ENCODE measurements around the gene CCDC6.

The CCDC6 gene

GRCh38 chr10:59905731-59906416, 482 bp downstream of the CCDC6 start:
- Histone ChIP-seq H3K27ac (ENCODE audit: low read depth, low read length, severe bottlenecking) (peak overlapping the region; percentile 60), H3K9me3 (ENCODE audit: control insufficient read depth, low read length) (no peaks in the 10 kb centered on the region), H3K4me1 (ENCODE audit: control insufficient read depth, insufficient read depth, low read length, poor library complexity, severe bottlenecking) (peaks cover 16% of the 10 kb centered on the region), H3K36me3 (ENCODE audit: control insufficient read depth, insufficient read depth, low read length) (peaks cover 8% of the 10 kb centered on the region), H3K4me3 (ENCODE audit: extremely low read depth, insufficient read depth, low read length, poor library complexity, severe bottlenecking) (peak overlapping the region; percentile 100)
- WGBS, 2 experiments (ENCODE audit: insufficient coverage in 2 of 2): 0 to 1% methylated on average over 29 to 55 of the region's 56 CpGs

GRCh38 chr10:59905066-59905730, 1.2 kb downstream of the CCDC6 start:
- peak overlapping the region; percentile 100 for H3K4me3 ChIP-seq (ENCODE audit: extremely low read depth, insufficient read depth, low read length, poor library complexity, severe bottlenecking)
- 0 to 1% methylated on average over 19 to 21 of the region's 23 CpGs for WGBS, 2 experiments (ENCODE audit: insufficient coverage in 2 of 2)
- H3K27ac ChIP-seq (ENCODE audit: low read depth, low read length, severe bottlenecking): peak overlapping the region; percentile 19
- peaks cover 14% of the 10 kb centered on the region for H3K36me3 ChIP-seq (ENCODE audit: control insufficient read depth, insufficient read depth, low read length)
- no peaks in the 10 kb centered on the region for H3K9me3 ChIP-seq (ENCODE audit: control insufficient read depth, low read length)
- peaks cover 16% of the 10 kb centered on the region for H3K4me1 ChIP-seq (ENCODE audit: control insufficient read depth, insufficient read depth, low read length, poor library complexity, severe bottlenecking)

- WGBS, 2 experiments (ENCODE audit: insufficient coverage in 2 of 2): 18 to 19% methylated on average over 6 to 7 of the region's 7 CpGs
- peaks cover 16% of the 10 kb centered on the region for H3K36me3 ChIP-seq (ENCODE audit: control insufficient read depth, insufficient read depth, low read length)
- H3K27ac ChIP-seq (ENCODE audit: low read depth, low read length, severe bottlenecking): no peak overlapping the region
- no peaks in the 10 kb centered on the region for H3K9me3 ChIP-seq (ENCODE audit: control insufficient read depth, low read length)
- peaks cover 16% of the 10 kb centered on the region for H3K4me1 ChIP-seq (ENCODE audit: control insufficient read depth, insufficient read depth, low read length, poor library complexity, severe bottlenecking)
- H3K4me3 ChIP-seq (ENCODE audit: extremely low read depth, insufficient read depth, low read length, poor library complexity, severe bottlenecking): peak overlapping the region; percentile 100
Observed at GRCh38 chr10:59904426-59905065, 1.8 kb downstream of the CCDC6 start.

- Histone ChIP-seq H3K36me3 (ENCODE audit: control insufficient read depth, insufficient read depth, low read length) (peaks cover 16% of the 10 kb centered on the region), H3K27ac (ENCODE audit: low read depth, low read length, severe bottlenecking) (no peak overlapping the region), H3K4me1 (ENCODE audit: control insufficient read depth, insufficient read depth, low read length, poor library complexity, severe bottlenecking) (peaks cover 15% of the 10 kb centered on the region), H3K4me3 (ENCODE audit: extremely low read depth, insufficient read depth, low read length, poor library complexity, severe bottlenecking) (no peak overlapping the region), H3K9me3 (ENCODE audit: control insufficient read depth, low read length) (no peaks in the 10 kb centered on the region)
- 79 to 100% methylated on average over 1 to 3 of the region's 6 CpGs for WGBS, 2 experiments (ENCODE audit: insufficient coverage in 2 of 2)
Observed at GRCh38 chr10:59903871-59904270, 2.5 kb downstream of the CCDC6 start.

GRCh38 chr10:59902016-59902415, 4.3 kb downstream of the CCDC6 start:
- peaks cover 9% of the 10 kb centered on the region for H3K4me1 ChIP-seq (ENCODE audit: control insufficient read depth, insufficient read depth, low read length, poor library complexity, severe bottlenecking)
- H3K9me3 ChIP-seq (ENCODE audit: control insufficient read depth, low read length): no peaks in the 10 kb centered on the region
- 86 to 96% methylated on average over 2 to 4 of the region's 4 CpGs for WGBS, 2 experiments (ENCODE audit: insufficient coverage in 2 of 2)
- H3K27ac ChIP-seq (ENCODE audit: low read depth, low read length, severe bottlenecking): no peak overlapping the region
- no peak overlapping the region for H3K4me3 ChIP-seq (ENCODE audit: extremely low read depth, insufficient read depth, low read length, poor library complexity, severe bottlenecking)
- peaks cover 19% of the 10 kb centered on the region for H3K36me3 ChIP-seq (ENCODE audit: control insufficient read depth, insufficient read depth, low read length)

GRCh38 chr10:59901470-59901869, 4.9 kb downstream of the CCDC6 start:
- 86 to 100% methylated on average over 1 of the region's 1 CpG for WGBS, 2 experiments (ENCODE audit: insufficient coverage in 2 of 2)
- no peaks in the 10 kb centered on the region for H3K9me3 ChIP-seq (ENCODE audit: control insufficient read depth, low read length)
- H3K27ac ChIP-seq (ENCODE audit: low read depth, low read length, severe bottlenecking): no peak overlapping the region
- H3K4me1 ChIP-seq (ENCODE audit: control insufficient read depth, insufficient read depth, low read length, poor library complexity, severe bottlenecking): peaks cover 9% of the 10 kb centered on the region
- H3K36me3 ChIP-seq (ENCODE audit: control insufficient read depth, insufficient read depth, low read length): peaks cover 19% of the 10 kb centered on the region
- H3K4me3 ChIP-seq (ENCODE audit: extremely low read depth, insufficient read depth, low read length, poor library complexity, severe bottlenecking): no peak overlapping the region

- H3K4me3 ChIP-seq (ENCODE audit: extremely low read depth, insufficient read depth, low read length, poor library complexity, severe bottlenecking): no peak overlapping the region
- H3K36me3 ChIP-seq (ENCODE audit: control insufficient read depth, insufficient read depth, low read length): peaks cover 19% of the 10 kb centered on the region
- no peaks in the 10 kb centered on the region for H3K9me3 ChIP-seq (ENCODE audit: control insufficient read depth, low read length)
- H3K4me1 ChIP-seq (ENCODE audit: control insufficient read depth, insufficient read depth, low read length, poor library complexity, severe bottlenecking): peaks cover 13% of the 10 kb centered on the region
- 78 to 89% methylated on average over 7 to 9 of the region's 10 CpGs for WGBS, 2 experiments (ENCODE audit: insufficient coverage in 2 of 2)
- H3K27ac ChIP-seq (ENCODE audit: low read depth, low read length, severe bottlenecking): no peak overlapping the region
Observed at GRCh38 chr10:59900048-59900727, 6.2 kb downstream of the CCDC6 start.

- H3K4me1 ChIP-seq (ENCODE audit: control insufficient read depth, insufficient read depth, low read length, poor library complexity, severe bottlenecking): peaks cover 4% of the 10 kb centered on the region
- H3K36me3 ChIP-seq (ENCODE audit: control insufficient read depth, insufficient read depth, low read length): peaks cover 19% of the 10 kb centered on the region
- no peaks in the 10 kb centered on the region for H3K9me3 ChIP-seq (ENCODE audit: control insufficient read depth, low read length)
- no peak overlapping the region for H3K27ac ChIP-seq (ENCODE audit: low read depth, low read length, severe bottlenecking)
- 82% methylated on average over 3 of the region's 6 CpGs; no CpG with 5 or more reads in 1 of the 2 experiments for WGBS, 2 experiments (ENCODE audit: insufficient coverage in 2 of 2)
- no peak overlapping the region for H3K4me3 ChIP-seq (ENCODE audit: extremely low read depth, insufficient read depth, low read length, poor library complexity, severe bottlenecking)
Observed at GRCh38 chr10:59898125-59898835, 8.1 kb downstream of the CCDC6 start.

- Histone ChIP-seq H3K4me3 (ENCODE audit: extremely low read depth, insufficient read depth, low read length, poor library complexity, severe bottlenecking) (no peak overlapping the region), H3K9me3 (ENCODE audit: control insufficient read depth, low read length) (no peaks in the 10 kb centered on the region), H3K27ac (ENCODE audit: low read depth, low read length, severe bottlenecking) (no peak overlapping the region), H3K4me1 (ENCODE audit: control insufficient read depth, insufficient read depth, low read length, poor library complexity, severe bottlenecking) (peaks cover 4% of the 10 kb centered on the region), H3K36me3 (ENCODE audit: control insufficient read depth, insufficient read depth, low read length) (peaks cover 12% of the 10 kb centered on the region)
- 100% methylated on average over 1 of the region's 1 CpG; no CpG with 5 or more reads in 1 of the 2 experiments for whole genome bisulfite sequencing, 2 experiments (ENCODE audit: insufficient coverage in 2 of 2)
Observed at GRCh38 chr10:59896191-59896590, 10.2 kb downstream of the CCDC6 start.

- H3K4me3 ChIP-seq (ENCODE audit: extremely low read depth, insufficient read depth, low read length, poor library complexity, severe bottlenecking): no peak overlapping the region
- H3K9me3 ChIP-seq (ENCODE audit: control insufficient read depth, low read length): no peaks in the 10 kb centered on the region
- 76 to 84% methylated on average over 7 to 8 of the region's 10 CpGs for WGBS, 2 experiments (ENCODE audit: insufficient coverage in 2 of 2)
- H3K36me3 ChIP-seq (ENCODE audit: control insufficient read depth, insufficient read depth, low read length): peaks cover 14% of the 10 kb centered on the region
- peak overlapping the region; percentile 24 for H3K27ac ChIP-seq (ENCODE audit: low read depth, low read length, severe bottlenecking)
- peaks cover 4% of the 10 kb centered on the region for H3K4me1 ChIP-seq (ENCODE audit: control insufficient read depth, insufficient read depth, low read length, poor library complexity, severe bottlenecking)
Observed at GRCh38 chr10:59895629-59896116, 10.7 kb downstream of the CCDC6 start.

Data from mesodermal cell (in vitro differentiated cells).